HG03108 (cell line): ENCODE results near the gene PRTN3.

Source experiments
- ATAC-seq: cut with Tn5 transposase; IDR thresholded peaks from one replicate; pipeline ENCODE4 v1.9.1; 2021; ENCODE audit warnings: moderate library complexity; ENCODE audit not compliant: unreplicated experiment

Gene PRTN3

DNA sequence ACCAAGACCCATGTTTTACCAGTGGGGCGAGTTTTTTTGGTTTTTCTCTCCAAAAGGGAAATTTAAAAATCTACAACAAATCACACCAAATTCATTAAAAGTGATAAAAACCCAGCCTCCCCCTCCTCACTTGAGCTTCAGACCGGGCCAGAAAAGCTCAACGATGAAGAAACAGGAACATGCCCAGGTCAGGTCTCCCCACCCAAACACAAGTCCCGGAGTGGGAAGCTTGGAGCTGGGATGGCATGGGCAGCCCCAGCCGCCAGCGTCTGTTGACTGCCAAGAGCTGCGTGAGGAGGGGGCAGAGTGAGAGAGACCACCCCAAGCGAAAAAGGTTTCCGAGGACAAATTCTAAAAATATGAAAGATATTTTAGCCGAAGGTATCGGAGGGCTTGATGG, 56.2 kb downstream of the PRTN3 start:
- ATAC-seq, result no peak

DNA sequence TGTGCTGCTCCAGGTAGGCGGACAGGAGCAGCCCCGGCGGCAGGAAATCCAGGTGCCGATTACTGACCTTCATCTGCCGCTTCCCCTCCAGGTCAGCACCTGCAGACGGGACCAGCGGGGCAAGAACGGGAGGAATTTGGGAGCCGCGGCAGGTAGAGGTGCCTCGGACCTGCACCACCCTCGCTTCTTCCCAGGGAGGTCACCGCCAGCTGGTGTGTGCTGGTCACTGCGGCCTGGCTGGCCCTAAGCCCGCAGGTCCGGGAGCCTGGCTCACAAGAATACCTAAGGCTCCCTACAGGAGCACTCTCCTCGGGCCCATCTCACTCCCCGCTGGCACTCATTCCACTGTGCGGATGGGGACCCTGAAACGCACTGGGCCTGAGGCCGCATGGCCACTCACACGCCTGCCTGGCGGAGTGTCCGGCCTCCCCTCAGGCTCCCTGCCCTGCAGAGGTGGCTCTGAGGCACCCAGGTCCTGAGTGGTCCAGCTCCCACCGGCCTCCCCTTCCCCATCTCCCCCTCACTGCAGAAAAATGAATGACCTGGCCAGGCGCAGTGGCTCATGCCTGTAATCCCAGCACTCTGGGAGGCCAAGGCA, 56.7 kb downstream of the PRTN3 start:
- no peak for ATAC-seq
